ENCODE results near the gene SRSF9. TPM values are rescaled to one million over a fixed set of nuclear protein-coding genes. Genes with fewer than 3 reads are reported as not detected.

SRSF9 gene
- total and polyA plus RNA-seq, 2 of the 13 experiments (the other 11 are each of a cell fraction or from before 2014, with no cell fraction given): 125 to 144 TPM

- TF ChIP-seq, protein P1, sequence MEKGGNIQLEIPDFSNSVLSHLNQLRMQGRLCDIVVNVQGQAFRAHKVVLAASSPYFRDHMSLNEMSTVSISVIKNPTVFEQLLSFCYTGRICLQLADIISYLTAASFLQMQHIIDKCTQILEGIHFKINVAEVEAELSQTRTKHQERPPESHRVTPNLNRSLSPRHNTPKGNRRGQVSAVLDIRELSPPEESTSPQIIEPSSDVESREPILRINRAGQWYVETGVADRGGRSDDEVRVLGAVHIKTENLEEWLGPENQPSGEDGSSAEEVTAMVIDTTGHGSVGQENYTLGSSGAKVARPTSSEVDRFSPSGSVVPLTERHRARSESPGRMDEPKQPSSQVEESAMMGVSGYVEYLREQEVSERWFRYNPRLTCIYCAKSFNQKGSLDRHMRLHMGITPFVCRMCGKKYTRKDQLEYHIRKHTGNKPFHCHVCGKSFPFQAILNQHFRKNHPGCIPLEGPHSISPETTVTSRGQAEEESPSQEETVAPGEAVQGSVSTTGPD (CRISPR knock-in tag; IDR thresholded peaks at IDR 0.05): no peak
- TF ChIP-seq KIAA2018 (CRISPR knock-in tag; IDR thresholded peaks at IDR 0.05; ENCODE audit: borderline replicate concordance) (no peak), SIN3B (IDR thresholded peaks at IDR 0.05; ENCODE audit: low read length) (peak; percentile 99), NPAS2 (CRISPR knock-in tag; IDR thresholded peaks at IDR 0.05; ENCODE audit: borderline replicate concordance) (no peak), FOXK2 (IDR thresholded peaks at IDR 0.05) (no peak), FOSL1 (CRISPR knock-in tag; IDR thresholded peaks at IDR 0.05; ENCODE audit: borderline replicate concordance) (no peak), ZNF281 (CRISPR knock-in tag; IDR thresholded peaks at IDR 0.05; ENCODE audit: borderline replicate concordance) (peak; percentile 92), ZNF652 (CRISPR knock-in tag; IDR thresholded peaks at IDR 0.05; ENCODE audit: borderline replicate concordance, low read depth) (peak; percentile 35; the same call in 1 of the 2 replicates), KDM5B (CRISPR knock-in tag; IDR thresholded peaks at IDR 0.05; ENCODE audit: borderline replicate concordance) (peak; percentile 93), TCF12 (IDR thresholded peaks at IDR 0.05) (no peak), TCF12 (CRISPR knock-in tag; IDR thresholded peaks at IDR 0.05) (peak; percentile 30; the same call in 1 of the 2 replicates), NFYC (CRISPR knock-in tag; IDR thresholded peaks at IDR 0.05) (peak; percentile 57), ZNF33A (CRISPR knock-in tag; IDR thresholded peaks at IDR 0.05; ENCODE audit: borderline replicate concordance) (no peak)
- TF ChIP-seq, protein P2, sequence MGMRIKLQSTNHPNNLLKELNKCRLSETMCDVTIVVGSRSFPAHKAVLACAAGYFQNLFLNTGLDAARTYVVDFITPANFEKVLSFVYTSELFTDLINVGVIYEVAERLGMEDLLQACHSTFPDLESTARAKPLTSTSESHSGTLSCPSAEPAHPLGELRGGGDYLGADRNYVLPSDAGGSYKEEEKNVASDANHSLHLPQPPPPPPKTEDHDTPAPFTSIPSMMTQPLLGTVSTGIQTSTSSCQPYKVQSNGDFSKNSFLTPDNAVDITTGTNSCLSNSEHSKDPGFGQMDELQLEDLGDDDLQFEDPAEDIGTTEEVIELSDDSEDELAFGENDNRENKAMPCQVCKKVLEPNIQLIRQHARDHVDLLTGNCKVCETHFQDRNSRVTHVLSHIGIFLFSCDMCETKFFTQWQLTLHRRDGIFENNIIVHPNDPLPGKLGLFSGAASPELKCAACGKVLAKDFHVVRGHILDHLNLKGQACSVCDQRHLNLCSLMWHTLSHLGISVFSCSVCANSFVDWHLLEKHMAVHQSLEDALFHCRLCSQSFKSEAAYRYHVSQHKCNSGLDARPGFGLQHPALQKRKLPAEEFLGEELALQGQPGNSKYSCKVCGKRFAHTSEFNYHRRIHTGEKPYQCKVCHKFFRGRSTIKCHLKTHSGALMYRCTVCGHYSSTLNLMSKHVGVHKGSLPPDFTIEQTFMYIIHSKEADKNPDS (CRISPR knock-in tag; IDR thresholded peaks at IDR 0.05): no peak
Measured at GRCh38 chr12:120445911-120446843, 23.4 kb downstream of the SRSF9 start, which contains the start of the genes GATC and TRIAP1 (continued).

Data from HepG2 (cell line).